A549 (cell line): ENCODE results near the gene TRIM29. TPM values are rescaled to one million over a fixed set of nuclear protein-coding genes. Genes with fewer than 3 reads are reported as not detected.

ENCODE experiments used
- ATAC-seq, 2 experiments: fragments of 200-7000 bp in 1 of 2; fragments of >200 bp in 1 of 2; cut with Nextera tagmentation in 1 of 2; cut with Tn5 transposase in 1 of 2; 3 replicates each; pipeline versions ENCODE4 v1.8.0 to v1.9.1; 2018 to 2020; ENCODE audit warnings: mild to moderate bottlenecking in 1 of 2, moderate library complexity in 1 of 2
- CTCF ChIA-PET: fragments of 300-600 bp; sonication (Branson Sonifier 250); formaldehyde crosslinking; extraction: SDS; loops from one replicate; lab custom pipeline; 2021; ENCODE audit warnings: antibody characterized with exemption, inconsistent platforms; lab: Yijun Ruan, JAX
- POLR2A ChIA-PET: fragments of 350-600 bp; formaldehyde crosslinking; extraction: SDS; loops from one replicate; lab custom pipeline; 2021; ENCODE audit warnings: antibody characterized with exemption, inconsistent platforms; lab: Yijun Ruan, JAX
- DNase-seq, 2 experiments: peaks; one replicate each; pipeline versions ENCODE4 v3.0.0 to v3.0.0-alpha.2; 2011 to 2016; ENCODE audit warnings: low read depth in 1 of 2, low spot score in 1 of 2
- FAIRE-seq: peaks from 2 replicates; lab custom pipeline; 2011; peaks lifted over from hg19 to GRCh38; lab: Jason Lieb, UNC
- H3K27ac ChIP-seq, 2 experiments: fragments of >200 bp; sonication (Bioruptor Twin); formaldehyde crosslinking; 3 replicates each; pipeline ENCODE4 v1.5.1; 2016 to 2017
- H3K4me1 ChIP-seq: fragments of >200 bp; sonication (Bioruptor Twin); formaldehyde crosslinking; 3 replicates; pipeline ENCODE4 v1.6.1; 2016
- H3K4me2 ChIP-seq: fragments of >200 bp; sonication (Bioruptor Twin); formaldehyde crosslinking; 3 replicates; pipeline ENCODE4 v1.6.1; 2016
- H3K4me3 ChIP-seq: fragments of >200 bp; sonication (Bioruptor Twin); formaldehyde crosslinking; 3 replicates; pipeline ENCODE4 v1.5.1; 2016
- H3K9me3 ChIP-seq: fragments of >200 bp; sonication (Bioruptor Twin); formaldehyde crosslinking; 3 replicates; pipeline ENCODE4 v1.6.1; 2016
- CBX8 ChIP-seq: fragments of 200-600 bp; sonication (generic); IDR thresholded peaks from 2 replicates; pipeline ENCODE4 v1.6.1; 2016
- CHD2 ChIP-seq: fragments of 150-350 bp; IDR thresholded peaks from 2 replicates; pipeline ENCODE4 v1.6.1; 2014; ENCODE audit warnings: low read length; ENCODE audit not compliant: partially characterized antibody
- CTCF ChIP-seq: fragments of >200 bp; sonication (Bioruptor Twin); formaldehyde crosslinking; IDR thresholded peaks from 3 replicates; pipeline ENCODE4 v1.5.1; 2016
- E2F6 ChIP-seq: IDR thresholded peaks from 2 replicates; pipeline ENCODE4 v1.6.1; 2012; ENCODE audit warnings: low read depth, borderline replicate concordance
- FOSB ChIP-seq: fragments of 250-450 bp; sonication (Bioruptor Pico); IDR thresholded peaks from 2 replicates; pipeline ENCODE4 v1.5.0; 2020; ENCODE audit warnings: mild to moderate bottlenecking, moderate library complexity
- FOXS1 ChIP-seq: fragments of 250-450 bp; sonication (Bioruptor Pico); IDR thresholded peaks from 2 replicates; pipeline ENCODE4 v1.5.0; 2020; ENCODE audit warnings: mild to moderate bottlenecking, moderate library complexity
- HDAC2 ChIP-seq: fragments of 200-600 bp; sonication (generic); IDR thresholded peaks from 2 replicates; pipeline ENCODE4 v1.6.1; 2016
- HOXA7 ChIP-seq: fragments of 250-450 bp; sonication (Bioruptor Pico); IDR thresholded peaks from 2 replicates; pipeline ENCODE4 v1.5.0; 2020; ENCODE audit warnings: mild to moderate bottlenecking, moderate library complexity
- MAFK ChIP-seq: fragments of 450-650 bp; IDR thresholded peaks from 2 replicates; pipeline ENCODE4 v1.6.1; 2014; ENCODE audit not compliant: partially characterized antibody
- POLR2A ChIP-seq: IDR thresholded peaks from 2 replicates; pipeline ENCODE4 v1.6.1; 2012; ENCODE audit warnings: mild to moderate bottlenecking, low read length
- REST ChIP-seq: fragments of 200-600 bp; sonication (generic); IDR thresholded peaks from 2 replicates; pipeline ENCODE4 v1.6.1; 2016; ENCODE audit warnings: antibody characterized with exemption, mild to moderate bottlenecking, moderate library complexity
- RFX5 ChIP-seq: fragments of 450-650 bp; IDR thresholded peaks from 2 replicates; pipeline ENCODE4 v1.7.1; 2014; ENCODE audit warnings: antibody characterized with exemption, mild to moderate bottlenecking, moderate library complexity
- WGBS: methylation state at CpG from one replicate; pipeline ENCODE4 v1.1.6; 2017; ENCODE audit errors: missing lambda C conversion rate; 5-methylcytosine and 5-hydroxymethylcytosine counted together
- polyA plus RNA-seq, 4 experiments: library from polyadenylated mRNA; depleted of rRNA in 3 of 4; stranded (reverse); fragments of >200 nt; fragmentation: RNase III in 1 of 4; extraction: RNeasy Plus Mini Kit Qiagen cat#74134 plus additional on column Dnase treatment in 1 of 4; gene quantifications; 2 replicates in 3 of 4; 3 replicates in 1 of 4; pipeline ENCODE4 v1.2.3, GENCODE V29; 2011 to 2017
- TF ChIP-seq, protein P1 (sequence below): IDR thresholded peaks from 2 replicates; pipeline ENCODE4 v1.6.1; 2012

The TRIM29 gene
- polyA plus RNA-seq, 2 of the 4 experiments (the other 2 are of a cell fraction), result 2.7 to 3.6 TPM

DNA sequence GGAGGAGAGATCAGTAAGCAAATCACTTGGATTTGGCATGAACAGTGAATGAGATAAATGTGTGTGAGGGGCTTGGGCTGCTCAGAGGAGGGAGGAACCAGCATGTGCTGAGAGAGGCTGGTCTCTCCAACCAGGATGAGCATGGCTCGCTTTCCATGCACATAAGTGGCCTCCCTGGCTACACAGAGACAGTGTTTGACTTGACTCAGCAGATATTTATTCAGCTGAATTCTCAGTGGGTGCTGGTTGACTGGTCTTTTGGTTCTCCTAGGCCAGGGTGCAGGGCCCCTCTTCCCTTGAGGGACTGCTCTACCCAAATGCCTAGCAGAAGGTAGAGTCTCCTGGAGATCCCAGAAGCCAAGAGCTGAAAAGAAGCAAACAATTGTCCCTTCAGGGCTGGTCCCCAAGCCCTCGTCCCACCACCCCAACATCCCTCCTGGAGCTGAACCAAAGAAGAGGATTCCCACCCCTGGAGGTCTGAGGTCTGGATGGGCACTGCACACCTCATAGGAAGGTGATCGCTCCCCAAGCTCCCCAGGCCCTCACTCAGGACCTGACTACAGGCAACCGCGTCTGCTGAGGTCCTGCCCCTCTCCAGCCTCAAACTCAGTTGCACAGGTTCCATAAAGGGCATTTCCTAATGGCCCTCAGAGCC, 3.3 kb upstream of the TRIM29 start:
- POLR2A ChIA-PET, result no interaction called here
- TF ChIP-seq HOXA7 (no peak), E2F6 (no peak), MAFK (peak; percentile 22), REST (no peak), CHD2 (no peak), POLR2A (no peak), CBX8 (no peak)
- TF ChIP-seq, protein P1, sequence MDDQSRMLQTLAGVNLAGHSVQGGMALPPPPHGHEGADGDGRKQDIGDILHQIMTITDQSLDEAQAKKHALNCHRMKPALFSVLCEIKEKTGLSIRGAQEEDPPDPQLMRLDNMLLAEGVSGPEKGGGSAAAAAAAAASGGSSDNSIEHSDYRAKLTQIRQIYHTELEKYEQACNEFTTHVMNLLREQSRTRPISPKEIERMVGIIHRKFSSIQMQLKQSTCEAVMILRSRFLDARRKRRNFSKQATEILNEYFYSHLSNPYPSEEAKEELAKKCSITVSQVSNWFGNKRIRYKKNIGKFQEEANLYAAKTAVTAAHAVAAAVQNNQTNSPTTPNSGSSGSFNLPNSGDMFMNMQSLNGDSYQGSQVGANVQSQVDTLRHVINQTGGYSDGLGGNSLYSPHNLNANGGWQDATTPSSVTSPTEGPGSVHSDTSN, result no peak
- Histone ChIP-seq H3K9me3 (no peaks in the 10 kb centered on the region), H3K4me2 (no peak overlapping the region), H3K4me3 (no peak overlapping the region), H3K27ac (no peak overlapping the region), H3K4me1 (no peaks in the 10 kb centered on the region)
- DNase-seq (no peak), ATAC-seq (no peak), FAIRE-seq (no peak)
- 51% methylated on average over 3 of the region's 5 CpGs for WGBS
- CTCF ChIA-PET, result interaction anchor here (1.4 kb wide), 1 partner anchor 29 kb away, joined by 3 read pairs; no protein-coding TSS in a partner anchor

- Histone ChIP-seq H3K4me1 (no peaks in the 10 kb centered on the region), H3K27ac (no peak overlapping the region), H3K4me2 (no peak overlapping the region), H3K4me3 (no peak overlapping the region), H3K9me3 (no peaks in the 10 kb centered on the region)
- WGBS, result 60% methylated on average over 4 of the region's 8 CpGs
- CTCF ChIA-PET, result no interaction called here
- no peak for TF ChIP-seq POLR2A
- TF ChIP-seq FOSB (CRISPR knock-in tag), result no peak
- TF ChIP-seq HDAC2, result no peak
- TF ChIP-seq FOXS1, result no peak
- TF ChIP-seq, protein P1, result no peak
- no peak for TF ChIP-seq CTCF
- TF ChIP-seq CBX8, result no peak
- TF ChIP-seq RFX5, result no peak
- ATAC-seq (no peak), FAIRE-seq (no peak), DNase-seq (no peak)
- POLR2A ChIA-PET, result no interaction called here
Observed at GRCh38 chr11:120139316-120140069, 1.6 kb upstream of the TRIM29 start.
